GM11168 (cell line): ENCODE data around the gene ANGPTL2.

ENCODE experiments used
- in situ Hi-C: fragments of 300-500 bp; cut with MboI; formaldehyde crosslinking; loops from one replicate; pipeline ENCODE4 v1.12.0; 2022; ENCODE audit warnings: low sequenced_read_pairs; ENCODE audit not compliant: unreplicated experiment

The ANGPTL2 gene

GRCh38 chr9:127058011-127058644 is 64.3 kb downstream of the ANGPTL2 start:
- in situ Hi-C loops: no loop called here

- in situ Hi-C loops: no loop called here
These were observed 66.0 kb downstream of the ANGPTL2 start for GRCh38 chr9:127056446-127056845.

GRCh38 chr9:127055745-127056402 is 66.6 kb downstream of the ANGPTL2 start:
- in situ Hi-C loops: no loop called here

- in situ Hi-C loops: no loop called here
These were observed 68.5 kb downstream of the ANGPTL2 start for GRCh38 chr9:127053960-127054359.

- in situ Hi-C loops: no loop called here
These were observed 69.2 kb downstream of the ANGPTL2 start for GRCh38 chr9:127053057-127053821.

- in situ Hi-C loops: no loop called here
These were observed 70.4 kb downstream of the ANGPTL2 start for GRCh38 chr9:127051881-127052595.

- in situ Hi-C loops: no loop called here
These were observed 71.8 kb downstream of the ANGPTL2 start for GRCh38 chr9:127050591-127051001.

- in situ Hi-C loops: no loop called here
These were observed 72.3 kb downstream of the ANGPTL2 start for GRCh38 chr9:127050152-127050551.

GRCh38 chr9:127049581-127049980 is 72.9 kb downstream of the ANGPTL2 start:
- in situ Hi-C loops: no loop called here

GRCh38 chr9:127049044-127049443 is 73.4 kb downstream of the ANGPTL2 start:
- in situ Hi-C loops: no loop called here

- in situ Hi-C loops: no loop called here
These were observed 74.5 kb downstream of the ANGPTL2 start for GRCh38 chr9:127047971-127048370.

- in situ Hi-C loops: no loop called here
These were observed 77.3 kb downstream of the ANGPTL2 start for GRCh38 chr9:127045148-127045547.

GRCh38 chr9:127039492-127039891 is 82.9 kb downstream of the ANGPTL2 start:
- in situ Hi-C loops: no loop called here

- in situ Hi-C loops: no loop called here
These were observed 83.9 kb downstream of the ANGPTL2 start for GRCh38 chr9:127038531-127038930.
